Superior temporal gyrus (tissue), 1 donor: ENCODE measurements around the gene ARSI.
"Not testable (repeated sequence)": the region's sequence is repeated elsewhere in the genome, so short reads cannot be mapped to it uniquely, and the experiment has no call there.

Source experiments
- DNase-seq: peaks from one replicate; pipeline ENCODE4 v3.0.0-alpha.2; 2016; ENCODE audit errors: extremely low spot score

The ARSI gene

GRCh38 chr5:150265870-150266383 lies 36.8 kb downstream of the ARSI start:
- DNase-seq = peak; percentile 9

GRCh38 chr5:150264667-150265603 lies 37.8 kb downstream of the ARSI start:
- no peak for DNase-seq

- no peak for DNase-seq
Measured at GRCh38 chr5:150263801-150264621, 38.7 kb downstream of the ARSI start.

GRCh38 chr5:150263375-150263775 lies 39.3 kb downstream of the ARSI start:
- DNase-seq = no peak

GRCh38 chr5:150262502-150262901 lies 40.2 kb downstream of the ARSI start:
- no peak for DNase-seq

DNA sequence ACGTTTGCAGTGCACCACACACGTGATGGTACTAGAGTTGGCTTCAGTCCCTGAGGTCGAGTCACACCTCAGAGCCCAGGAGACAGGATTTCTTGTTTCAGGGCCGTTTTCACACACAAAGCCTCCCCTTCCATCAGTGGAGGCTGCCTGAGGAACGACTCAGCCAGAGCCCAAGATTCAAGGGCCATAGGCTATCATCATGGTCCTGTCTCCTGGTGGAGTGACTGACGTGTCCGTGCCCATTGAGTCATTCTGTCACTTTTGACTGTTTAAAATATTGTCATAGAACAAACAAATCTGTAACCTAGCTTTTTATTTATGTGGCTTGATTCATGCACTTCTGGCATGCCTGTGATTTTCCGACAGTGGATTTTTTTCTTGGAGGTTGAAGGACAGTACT lies 41.5 kb downstream of the ARSI start:
- DNase-seq = no peak

DNA sequence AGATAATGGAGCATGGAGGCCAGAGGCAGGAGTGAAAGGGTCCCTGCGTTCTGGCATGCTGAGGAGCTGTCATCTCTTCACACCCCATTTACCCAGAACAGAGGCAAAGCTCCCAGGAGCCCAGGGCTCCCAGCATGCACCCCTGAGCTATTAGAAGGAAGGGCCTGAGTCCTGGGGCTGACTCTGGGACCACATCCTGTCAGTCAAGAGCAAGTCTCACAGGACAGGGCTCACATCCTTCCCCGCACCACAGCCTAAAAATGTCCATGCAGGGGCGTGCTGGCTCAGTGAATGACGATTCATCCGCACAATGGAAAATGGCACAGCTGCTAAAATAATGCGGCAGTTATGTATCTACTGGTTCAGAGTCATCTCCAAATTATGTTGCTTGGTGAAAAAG lies 44.6 kb downstream of the ARSI start:
- DNase-seq = no peak

GRCh38 chr5:150257424-150257823 lies 45.3 kb downstream of the ARSI start:
- no peak for DNase-seq

GRCh38 chr5:150256410-150257064 lies 46.2 kb downstream of the ARSI start:
- no peak for DNase-seq

GRCh38 chr5:150255659-150256409 lies 46.9 kb downstream of the ARSI start:
- no peak for DNase-seq

- DNase-seq = no peak
Measured at GRCh38 chr5:150254774-150255173, 47.9 kb downstream of the ARSI start.

- no peak for DNase-seq
Measured at GRCh38 chr5:150254363-150254762, 48.3 kb downstream of the ARSI start.

DNA sequence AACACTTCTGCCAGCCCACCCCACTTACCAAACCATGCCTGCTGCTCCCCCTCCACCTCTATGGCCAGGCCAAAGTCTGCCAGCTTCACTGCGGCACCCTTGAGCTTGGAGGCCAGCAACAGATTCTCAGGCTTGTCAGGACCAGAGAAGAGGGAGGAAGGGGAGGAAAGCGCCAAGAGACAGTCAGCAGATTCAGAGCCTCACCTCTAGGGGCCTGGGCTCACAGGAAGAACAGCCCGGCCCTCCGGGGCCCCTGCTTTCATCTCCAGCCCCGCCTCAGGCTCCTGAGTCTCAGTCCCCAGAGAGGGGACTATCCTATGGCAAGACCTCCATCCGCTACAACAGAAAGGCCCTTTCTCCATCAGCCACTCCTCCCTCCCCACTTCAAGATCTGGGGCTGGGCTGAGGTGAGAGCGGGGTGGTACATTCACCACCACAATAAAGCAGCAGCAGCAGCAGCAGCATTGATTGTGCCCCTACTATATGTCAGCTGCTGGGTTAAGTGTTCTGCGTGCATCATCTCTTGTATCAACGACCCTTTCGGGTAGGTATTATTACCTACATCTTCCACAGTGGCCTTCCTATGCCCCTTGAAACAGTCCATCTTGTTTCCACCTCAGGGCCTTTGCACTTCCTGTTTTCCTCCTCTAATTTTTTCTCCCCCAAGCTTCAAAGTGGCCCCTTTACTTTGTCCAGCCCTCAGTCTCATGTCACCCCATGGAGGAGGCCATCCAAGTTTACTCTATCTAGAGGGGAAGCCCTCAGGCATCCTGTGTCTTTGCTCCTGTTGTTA lies 49.1 kb downstream of the ARSI start:
- DNase-seq = no peak

GRCh38 chr5:150252489-150252888 lies 50.2 kb downstream of the ARSI start:
- no peak for DNase-seq

DNA sequence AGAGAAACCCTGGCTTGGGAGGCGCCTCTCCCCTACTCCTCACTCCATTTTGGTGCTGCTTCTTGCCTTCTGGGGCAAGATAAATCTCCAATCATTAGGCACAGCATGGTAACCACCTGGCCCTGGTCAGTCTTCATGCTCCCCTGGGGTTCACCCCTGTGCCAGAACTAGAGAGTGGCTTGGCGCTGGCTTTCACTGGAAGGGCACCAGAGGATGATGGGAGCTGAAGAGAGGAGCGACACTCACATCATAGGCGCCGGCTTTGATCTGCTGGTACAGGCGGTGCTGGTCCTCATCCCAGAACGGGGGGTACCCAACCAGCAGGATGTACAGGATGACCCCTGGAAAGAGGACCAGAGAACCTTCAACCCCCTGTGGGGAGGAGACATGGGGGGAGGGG lies 51.2 kb downstream of the ARSI start:
- DNase-seq = no peak

- no peak for DNase-seq
Measured at GRCh38 chr5:150249744-150250143, 53.0 kb downstream of the ARSI start.

GRCh38 chr5:150248946-150249345 lies 53.8 kb downstream of the ARSI start:
- DNase-seq = no peak

GRCh38 chr5:150248493-150248892 lies 54.2 kb downstream of the ARSI start:
- not testable (repeated sequence) for DNase-seq

DNA sequence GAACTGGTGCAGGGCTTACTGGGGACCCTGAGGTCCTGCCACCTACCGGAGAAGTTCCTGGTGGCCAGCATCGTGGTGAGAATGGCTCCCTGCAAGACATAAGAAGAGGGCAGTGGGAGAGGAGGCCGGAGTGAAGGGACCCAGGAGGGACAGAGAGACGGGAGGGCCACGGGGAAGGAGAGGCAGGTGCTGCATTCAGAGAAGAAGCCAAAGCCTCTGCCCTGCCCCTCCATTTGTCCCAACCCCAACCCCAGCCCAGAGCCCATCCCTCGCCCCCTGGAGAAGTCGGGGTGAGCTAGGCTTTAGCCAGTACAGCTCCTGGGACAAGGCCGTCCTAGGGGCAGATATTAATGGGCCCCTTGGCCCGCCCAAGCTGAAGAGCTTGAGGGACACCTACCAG lies 55.0 kb downstream of the ARSI start:
- no peak for DNase-seq

- DNase-seq = no peak
Measured at GRCh38 chr5:150246835-150247234, 55.9 kb downstream of the ARSI start.
